Ovary (tissue), 3 donors: Measurements from ENCODE around the gene UNC5A.

ENCODE experiments used
- CTCF ChIP-seq, 3 donors: fragments of 450-650 bp in 2 of 3; fragments of 200-600 bp in 1 of 3; IDR thresholded peaks; one replicate each; pipeline versions ENCODE4 v1.5.1 to v1.8.0; 2016 to 2022; ENCODE audit warnings: antibody characterized with exemption in 3 of 3, mild to moderate bottlenecking in 1 of 3
- POLR2A ChIP-seq: fragments of 450-650 bp; IDR thresholded peaks from one replicate; pipeline ENCODE4 v1.6.1; 2017; ENCODE audit warnings: antibody characterized with exemption, mild to moderate bottlenecking, moderate library complexity
- donor health status: DM: no; HTN: no; CAD: no.

- no peak for TF ChIP-seq CTCF (IDR thresholded peaks at IDR 0.05)
- no peak for TF ChIP-seq POLR2A
Observed at GRCh38 chr5:176864755-176865154, 54.4 kb downstream of the UNC5A start.
